ENCODE data around the gene SLC19A1.

Gene SLC19A1

GRCh38 chr21:45494135-45494850 lies 47.9 kb downstream of the SLC19A1 start:
- DNase-seq (ENCODE audit: low read depth in 1 of 2, low spot score in 1 of 2): no peak

- DNase-seq (ENCODE audit: low read depth in 1 of 2, low spot score in 1 of 2): no peak
These were observed 48.7 kb downstream of the SLC19A1 start for GRCh38 chr21:45493401-45494001.

GRCh38 chr21:45492765-45493164 lies 49.5 kb downstream of the SLC19A1 start:
- no peak for DNase-seq (ENCODE audit: low read depth in 1 of 2, low spot score in 1 of 2)

- DNase-seq (ENCODE audit: low read depth in 1 of 2, low spot score in 1 of 2): no peak
These were observed 50.6 kb downstream of the SLC19A1 start for GRCh38 chr21:45491623-45492022.

- DNase-seq (ENCODE audit: low read depth in 1 of 2, low spot score in 1 of 2): no peak
These were observed 51.2 kb downstream of the SLC19A1 start for GRCh38 chr21:45491056-45491455.

GRCh38 chr21:45490049-45490731 lies 52.0 kb downstream of the SLC19A1 start:
- no peak for DNase-seq (ENCODE audit: low read depth in 1 of 2, low spot score in 1 of 2)

GRCh38 chr21:45489722-45489982 lies 52.6 kb downstream of the SLC19A1 start:
- DNase-seq (ENCODE audit: low read depth in 1 of 2, low spot score in 1 of 2): no peak

- no peak for DNase-seq (ENCODE audit: low read depth in 1 of 2, low spot score in 1 of 2)
These were observed 53.1 kb downstream of the SLC19A1 start for GRCh38 chr21:45488931-45489721.

- no peak for DNase-seq (ENCODE audit: low read depth in 1 of 2, low spot score in 1 of 2)
These were observed 54.2 kb downstream of the SLC19A1 start for GRCh38 chr21:45487891-45488600.

GRCh38 chr21:45487161-45487806 lies 55.0 kb downstream of the SLC19A1 start:
- DNase-seq (ENCODE audit: low read depth in 1 of 2, low spot score in 1 of 2): no peak

- no peak for DNase-seq (ENCODE audit: low read depth in 1 of 2, low spot score in 1 of 2)
These were observed 55.6 kb downstream of the SLC19A1 start for GRCh38 chr21:45486443-45487160.

GRCh38 chr21:45485686-45486442 lies 56.4 kb downstream of the SLC19A1 start:
- no peak for DNase-seq (ENCODE audit: low read depth in 1 of 2, low spot score in 1 of 2)

- no peak for DNase-seq (ENCODE audit: low read depth in 1 of 2, low spot score in 1 of 2)
These were observed 57.9 kb downstream of the SLC19A1 start for GRCh38 chr21:45484318-45484717.

GRCh38 chr21:45482899-45483821 lies 59.1 kb downstream of the SLC19A1 start:
- peak; percentile 16 to 25 for DNase-seq (ENCODE audit: low read depth in 1 of 2, low spot score in 1 of 2)

- DNase-seq (ENCODE audit: low read depth in 1 of 2, low spot score in 1 of 2): no peak
These were observed 60.0 kb downstream of the SLC19A1 start for GRCh38 chr21:45481977-45482898.

GRCh38 chr21:45481566-45481965 lies 60.7 kb downstream of the SLC19A1 start:
- DNase-seq (ENCODE audit: low read depth in 1 of 2, low spot score in 1 of 2): no peak

Data from activated CD4-positive, alpha-beta T cell treated with anti-CD3 and anti-CD28 coated beads, Interleukin-2, amount 50 U/mL, for 24 hours (primary cell).